ENCODE data around the gene ATP23. TPM values are rescaled to one million over a fixed set of nuclear protein-coding genes. Genes with fewer than 3 reads are reported as not detected.

ATP23 gene
- total and polyA plus RNA-seq, 5 experiments from 2014 or later = 7.3 to 29.1 (median 19.4) TPM

DNA sequence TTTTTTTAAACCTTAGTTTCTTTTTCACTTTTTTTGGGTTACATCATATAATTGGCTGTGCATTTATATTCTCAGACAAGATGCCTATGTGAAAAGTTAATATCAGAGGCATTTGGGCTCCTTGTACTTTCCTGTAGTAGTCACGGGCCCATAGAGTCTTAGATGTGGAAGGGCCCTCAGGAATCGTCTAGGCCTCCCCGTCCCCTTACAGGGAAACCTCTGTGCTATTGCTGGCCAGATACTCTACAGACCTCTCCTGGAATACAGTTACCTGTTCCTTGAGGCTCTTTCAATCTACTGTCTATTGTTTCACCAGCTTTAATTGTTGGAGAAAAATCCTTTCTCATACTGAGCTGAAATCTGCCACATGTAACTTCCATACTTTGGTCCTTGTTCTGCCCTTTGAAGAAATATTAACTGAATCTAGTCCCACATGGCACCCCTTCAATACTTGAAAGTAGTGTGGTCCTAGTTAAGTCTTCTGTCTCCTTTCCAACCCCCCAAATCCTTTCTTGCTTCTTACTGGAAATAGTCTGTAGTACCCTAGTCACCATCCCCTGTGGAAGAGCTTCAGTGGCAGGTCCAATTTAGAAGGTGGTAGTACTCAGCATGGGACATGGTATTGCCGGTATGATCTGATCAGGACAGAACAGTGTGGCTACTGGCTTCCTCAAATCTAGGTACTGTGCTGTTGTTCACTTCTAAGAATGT is 3.1 kb downstream of the ATP23 start:
- peaks cover 20 to 45% (median 43%) of the 10 kb centered on the region in 4 donors for H3K4me1 Mint-ChIP-seq
- H3K4me3 Mint-ChIP-seq = peak overlapping the region in 3 of 10 donors; percentile 7 to 23 (median 23)
- DNase-seq (no peak), ATAC-seq (no peak)
- H3K27me3 Mint-ChIP-seq = no peaks in the 10 kb centered on the region
- no peaks in the 10 kb centered on the region for H3K9me3 Mint-ChIP-seq
- H3K36me3 Mint-ChIP-seq = peaks cover 0 to 23% (median 6%) of the 10 kb centered on the region in 3 donors
- POLR2A ChIA-PET = no interaction called here
- peak overlapping the region in 2 of 10 donors; percentile 12 to 22 for H3K27ac Mint-ChIP-seq

DNA sequence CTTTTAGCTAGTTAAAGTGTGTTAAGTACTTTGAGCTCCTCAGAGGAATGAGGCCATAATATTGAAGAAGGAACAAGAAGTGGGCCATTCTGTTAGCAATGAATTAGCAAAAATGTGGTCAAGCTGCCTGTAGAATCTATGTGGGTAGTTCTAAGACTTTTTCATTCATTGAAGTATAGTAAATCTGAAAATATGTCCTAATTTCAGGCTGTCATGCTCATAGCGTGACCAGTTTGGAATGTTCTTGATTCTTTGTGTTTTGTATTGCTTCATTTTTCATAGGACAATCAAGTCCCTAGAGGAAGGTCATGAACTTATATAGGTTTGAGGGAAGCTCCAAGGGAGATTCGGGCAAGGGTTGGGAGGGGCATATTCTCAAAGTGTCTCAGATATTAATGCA is 11.4 kb downstream of the ATP23 start:
- Mint-ChIP-seq H3K9me3 (peaks cover 0 to 8% (median 0%) of the 10 kb centered on the region in 9 donors), H3K4me1 (peaks cover 0 to 3% (median 0%) of the 10 kb centered on the region in 4 donors), H3K27me3 (no peaks in the 10 kb centered on the region), H3K27ac (no peak overlapping the region), H3K36me3 (peaks cover 33 to 80% (median 63%) of the 10 kb centered on the region in 3 donors), H3K4me3 (no peak overlapping the region)
- POLR2A ChIA-PET = no interaction called here
- ATAC-seq (no peak), DNase-seq (no peak)

DNA sequence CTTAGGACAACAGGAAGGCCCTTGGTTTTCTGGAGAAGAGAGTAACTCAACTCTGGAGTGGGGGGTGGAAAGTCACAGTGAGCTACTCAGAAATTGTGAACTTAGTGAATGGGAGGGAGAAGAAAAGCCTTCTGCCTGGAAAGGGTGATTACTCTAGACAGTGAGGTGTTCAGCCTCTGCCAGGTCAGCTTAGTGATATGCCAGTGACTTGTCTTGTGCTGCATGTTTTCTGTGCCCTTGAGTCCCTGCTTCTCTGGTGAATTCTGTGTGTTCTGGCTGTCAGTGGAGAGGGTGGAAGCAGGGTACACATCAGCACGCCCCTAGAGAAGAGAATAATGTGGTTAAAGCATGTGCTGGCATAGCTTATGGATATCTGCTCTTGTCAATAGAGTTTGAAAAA is 13.4 kb downstream of the ATP23 start:
- Mint-ChIP-seq H3K36me3 (peaks cover 49 to 83% (median 72%) of the 10 kb centered on the region in 3 donors), H3K27ac (no peak overlapping the region), H3K4me1 (peaks cover 0 to 3% (median 0%) of the 10 kb centered on the region in 4 donors), H3K27me3 (no peaks in the 10 kb centered on the region), H3K4me3 (no peak overlapping the region), H3K9me3 (peaks cover 5 to 28% (median 18%) of the 10 kb centered on the region in 9 donors)
- DNase-seq (no peak), ATAC-seq (no peak)
- POLR2A ChIA-PET = no interaction called here

DNA sequence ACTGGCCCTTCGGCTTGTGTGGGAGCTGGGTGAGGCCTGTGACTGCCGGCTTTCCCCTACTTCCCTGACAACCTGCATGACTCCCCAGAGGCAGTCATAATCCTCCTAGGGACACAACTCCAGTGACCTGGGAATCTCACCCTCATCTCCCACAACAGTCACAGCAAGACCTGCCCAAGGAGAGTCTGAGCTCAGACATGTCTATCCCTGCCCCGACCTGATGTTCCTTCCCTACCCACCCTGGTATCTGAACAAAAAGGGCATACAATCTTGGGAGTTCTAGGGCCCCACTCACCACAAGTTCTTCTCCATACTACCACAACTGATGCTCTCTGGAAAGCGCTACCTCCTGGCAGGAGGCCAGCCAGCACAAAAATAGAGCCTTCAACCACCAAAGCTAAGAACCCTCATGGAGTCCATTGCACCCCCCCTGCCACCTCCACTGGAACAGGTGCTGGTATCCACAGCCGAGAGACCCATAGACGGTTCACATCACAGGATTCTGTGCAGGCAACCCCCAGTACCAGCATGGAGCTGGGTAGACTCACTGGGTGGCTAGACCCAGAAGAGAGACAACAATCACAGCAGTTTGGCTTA is 16.8 kb downstream of the ATP23 start:
- no peak for ATAC-seq
- no peak for DNase-seq
- Mint-ChIP-seq H3K4me1 (no peaks in the 10 kb centered on the region), H3K36me3 (peaks cover 55 to 76% (median 72%) of the 10 kb centered on the region in 3 donors), H3K9me3 (peaks cover 23 to 62% (median 49%) of the 10 kb centered on the region in 9 donors), H3K27me3 (no peaks in the 10 kb centered on the region), H3K27ac (no peak overlapping the region), H3K4me3 (no peak overlapping the region)
- POLR2A ChIA-PET = no interaction called here

DNA sequence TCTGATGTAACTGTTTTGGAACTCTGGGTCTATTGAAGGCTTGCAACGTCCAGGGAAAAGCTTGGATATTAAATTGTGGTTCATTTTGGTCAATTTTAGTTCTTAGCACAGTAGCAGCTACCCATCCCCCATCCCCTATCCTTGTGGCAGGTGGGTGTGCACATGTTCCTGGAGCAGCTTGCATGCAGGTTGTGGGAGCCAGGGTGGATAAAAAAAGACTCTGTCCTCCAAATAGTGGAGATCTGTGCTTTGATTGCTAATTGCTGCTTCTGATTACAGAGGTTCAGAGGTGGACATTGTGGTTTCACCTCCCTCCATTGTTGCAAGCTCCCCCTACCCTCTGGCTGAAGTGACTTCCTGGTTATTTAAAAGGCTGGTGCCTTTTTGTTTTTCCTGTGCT is 23.1 kb downstream of the ATP23 start:
- Mint-ChIP-seq H3K4me3 (no peak overlapping the region), H3K27me3 (no peaks in the 10 kb centered on the region), H3K9me3 (peaks cover 31 to 99% (median 65%) of the 10 kb centered on the region in 9 donors), H3K27ac (no peak overlapping the region), H3K36me3 (peaks cover 0 to 44% (median 38%) of the 10 kb centered on the region in 3 donors), H3K4me1 (no peaks in the 10 kb centered on the region)
- ATAC-seq (no peak), DNase-seq (no peak)
- POLR2A ChIA-PET = no interaction called here

DNA sequence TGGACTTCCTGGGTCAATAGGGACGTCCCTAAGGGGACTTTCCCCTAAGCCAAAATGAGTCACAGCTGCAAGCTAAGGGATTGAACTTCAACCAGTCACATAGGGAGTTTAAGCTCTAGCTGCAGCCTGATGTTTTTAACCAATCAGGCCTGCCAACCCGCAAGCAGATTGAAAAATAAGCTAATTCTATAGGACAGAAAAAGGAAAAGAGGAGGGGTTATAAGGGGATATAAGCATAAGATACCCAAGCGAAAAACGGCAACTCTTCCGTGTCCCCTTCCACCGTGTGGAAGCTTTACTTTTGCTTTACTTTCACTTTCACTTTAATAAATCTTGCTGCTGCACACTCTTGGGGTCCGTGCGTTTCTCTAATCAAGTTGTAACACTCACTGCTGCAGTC is 24.4 kb downstream of the ATP23 start:
- ATAC-seq = no peak
- no peak for DNase-seq
- H3K36me3 Mint-ChIP-seq = peaks cover 0 to 39% (median 38%) of the 10 kb centered on the region in 3 donors
- H3K4me3 Mint-ChIP-seq = no peak overlapping the region
- H3K27me3 Mint-ChIP-seq = no peaks in the 10 kb centered on the region
- peaks cover 28 to 96% (median 63%) of the 10 kb centered on the region in 9 donors for H3K9me3 Mint-ChIP-seq
- POLR2A ChIA-PET = no interaction called here
- H3K27ac Mint-ChIP-seq = no peak overlapping the region
- H3K4me1 Mint-ChIP-seq = no peaks in the 10 kb centered on the region

DNA sequence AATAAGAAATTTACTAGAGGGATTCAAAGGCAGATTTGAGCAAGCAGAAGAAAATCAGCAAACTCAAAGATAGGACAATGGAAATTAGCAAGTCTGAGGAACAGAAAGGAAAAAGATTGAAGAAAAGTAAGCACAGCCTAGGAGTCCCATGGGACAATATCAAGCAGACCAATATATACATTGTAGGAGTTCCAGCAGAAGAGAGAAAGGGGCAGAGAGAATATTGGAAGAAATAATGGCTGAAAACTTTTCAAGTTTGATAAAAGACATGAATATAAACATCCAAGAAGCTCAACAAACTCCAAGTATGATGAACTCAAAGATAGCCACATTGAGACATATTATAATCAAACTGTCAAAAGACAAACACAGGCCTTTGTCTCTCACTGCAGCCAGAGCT is 25.2 kb downstream of the ATP23 start:
- Mint-ChIP-seq H3K36me3 (peaks cover 0 to 33% (median 31%) of the 10 kb centered on the region in 3 donors), H3K4me1 (no peaks in the 10 kb centered on the region), H3K27ac (no peak overlapping the region), H3K4me3 (no peak overlapping the region), H3K27me3 (no peaks in the 10 kb centered on the region), H3K9me3 (peaks cover 23 to 88% (median 56%) of the 10 kb centered on the region in 9 donors)
- no peak for DNase-seq
- no peak for ATAC-seq
- POLR2A ChIA-PET = no interaction called here

DNA sequence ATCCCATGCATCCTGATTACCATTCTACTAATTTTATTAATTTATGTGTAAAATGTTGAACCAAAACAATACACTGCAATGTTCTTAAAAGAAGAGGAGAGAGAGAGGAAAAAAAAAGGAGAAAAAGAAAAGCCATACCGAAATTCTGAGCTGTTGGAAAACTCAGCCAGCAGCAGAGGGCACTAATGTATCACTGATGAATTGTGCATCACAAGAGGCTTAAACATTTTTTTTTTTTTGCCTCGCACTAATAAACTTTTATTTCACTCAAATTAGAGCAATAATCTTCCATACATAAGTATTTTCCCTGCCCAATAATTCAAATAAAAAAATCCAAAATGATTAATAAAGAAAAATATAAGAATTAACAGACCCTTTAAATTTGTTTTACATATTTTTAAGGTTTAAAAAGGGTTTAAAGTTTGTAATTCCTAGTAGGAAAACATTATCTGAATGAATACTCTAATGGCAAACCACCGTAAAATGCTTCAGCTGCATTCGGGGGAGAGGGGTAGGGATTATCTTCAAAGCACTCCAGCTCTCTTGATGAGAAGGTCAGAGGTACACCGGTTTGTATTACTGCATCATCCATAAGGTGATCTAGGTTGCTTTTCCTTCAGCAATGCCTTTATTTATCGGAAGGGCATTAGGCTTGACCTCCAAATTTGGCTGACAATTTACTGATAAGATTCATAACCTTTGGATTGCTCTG is 41.9 kb downstream of the ATP23 start:
- Mint-ChIP-seq H3K36me3 (peaks cover 0 to 2% (median 0%) of the 10 kb centered on the region in 3 donors), H3K27me3 (peaks cover 8 to 20% (median 15%) of the 10 kb centered on the region in 5 donors), H3K9me3 (peaks cover 0 to 11% (median 0%) of the 10 kb centered on the region in 9 donors), H3K4me3 (no peak overlapping the region), H3K4me1 (no peaks in the 10 kb centered on the region), H3K27ac (no peak overlapping the region)
- POLR2A ChIA-PET = no interaction called here
- ATAC-seq = no peak
- DNase-seq = peak in 2 of 10 donors; percentile 14 to 20

DNA sequence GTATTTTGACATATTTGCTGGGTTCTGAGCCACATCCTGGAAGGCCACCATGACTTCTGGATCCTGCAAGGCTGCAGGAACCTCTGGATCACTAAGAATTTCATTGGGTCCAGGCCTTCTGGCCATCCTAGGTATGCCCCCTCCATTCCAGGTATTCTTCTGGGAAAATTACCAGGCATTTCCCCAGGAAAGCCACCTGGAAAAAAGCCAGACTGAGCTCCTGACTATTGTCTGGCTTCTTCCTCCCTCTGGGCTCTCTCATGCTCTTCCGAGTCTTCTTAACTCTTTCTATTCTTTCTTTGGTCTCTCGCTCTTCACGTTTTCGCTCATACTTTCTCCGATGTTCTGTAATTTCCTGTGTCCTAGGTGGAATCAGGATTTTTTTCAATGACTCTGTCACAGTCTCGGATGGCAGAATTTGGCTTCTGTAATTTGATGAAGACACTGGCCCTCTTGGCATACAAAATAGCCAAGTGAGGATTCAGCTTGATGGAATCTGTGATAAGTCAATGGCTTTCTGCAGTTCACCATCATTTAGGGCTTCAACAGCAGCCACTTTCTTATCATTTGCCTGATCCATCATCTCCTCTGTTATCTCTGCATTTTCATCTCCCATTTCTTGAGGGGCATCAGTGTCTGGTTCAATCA is 42.6 kb downstream of the ATP23 start:
- POLR2A ChIA-PET = no interaction called here

DNA sequence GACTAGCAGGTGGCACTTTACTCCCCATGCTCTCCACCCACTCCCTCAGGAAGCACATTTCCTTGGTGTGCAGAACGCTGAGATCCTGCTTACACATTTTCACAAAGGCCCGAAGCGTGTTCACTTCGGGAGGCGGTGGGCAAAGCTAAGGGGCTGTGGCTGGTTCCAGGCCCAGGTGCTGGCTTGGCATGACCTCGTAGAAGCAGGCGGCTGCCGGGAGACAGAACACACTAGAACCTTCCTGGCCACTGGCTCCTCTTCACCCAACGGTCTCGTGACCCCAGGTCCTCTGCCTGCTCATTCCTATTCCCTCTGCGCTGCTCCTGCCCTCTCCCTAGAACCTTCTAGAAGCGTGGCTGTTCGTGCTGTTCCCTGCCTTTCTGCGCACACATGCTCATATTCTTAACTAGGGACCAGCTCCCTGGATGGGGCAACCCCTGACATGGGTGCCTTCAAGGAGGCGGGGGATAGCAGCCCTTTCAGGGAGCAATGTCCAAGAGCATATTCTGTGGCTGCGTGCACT is 43.3 kb downstream of the ATP23 start:
- Mint-ChIP-seq H3K4me3 (no peak overlapping the region), H3K9me3 (peaks cover 0 to 6% (median 0%) of the 10 kb centered on the region in 9 donors), H3K36me3 (no peaks in the 10 kb centered on the region), H3K4me1 (peaks cover 0 to 2% (median 0%) of the 10 kb centered on the region in 4 donors), H3K27ac (no peak overlapping the region), H3K27me3 (peaks cover 7 to 20% (median 10%) of the 10 kb centered on the region in 5 donors)
- DNase-seq (no peak), ATAC-seq (no peak)
- POLR2A ChIA-PET = no interaction called here

More for the DNA sequence above, 42.6 kb downstream of the ATP23 start:
- Mint-ChIP-seq H3K9me3 (peaks cover 0 to 11% (median 0%) of the 10 kb centered on the region in 9 donors), H3K4me3 (no peak overlapping the region), H3K4me1 (no peaks in the 10 kb centered on the region), H3K27ac (no peak overlapping the region), H3K27me3 (peaks cover 8 to 20% (median 12%) of the 10 kb centered on the region in 5 donors), H3K36me3 (no peaks in the 10 kb centered on the region)
- ATAC-seq (no peak), DNase-seq (no peak)

DNA sequence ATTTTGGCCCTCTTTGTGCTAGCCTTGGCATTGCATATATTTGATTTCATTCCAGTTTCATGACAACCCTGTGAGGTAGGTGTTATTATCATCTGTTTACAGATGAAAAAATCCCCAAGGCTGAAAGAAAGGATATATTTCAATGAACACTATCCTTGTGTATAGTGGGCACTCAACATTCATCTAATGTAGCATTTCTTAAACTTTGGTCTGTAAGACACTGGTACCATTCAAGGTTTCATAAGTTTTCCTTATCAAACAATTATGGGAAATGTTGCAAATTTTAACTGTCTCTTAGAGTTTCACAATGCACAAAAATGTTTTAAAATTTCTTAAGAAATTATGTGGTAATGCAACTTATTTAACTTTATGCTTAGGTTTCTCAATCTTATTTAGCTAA is 44.3 kb downstream of the ATP23 start:
- peaks cover 0 to 2% (median 0%) of the 10 kb centered on the region in 4 donors for H3K4me1 Mint-ChIP-seq
- ATAC-seq = no peak
- no peak overlapping the region for H3K27ac Mint-ChIP-seq
- no peaks in the 10 kb centered on the region for H3K36me3 Mint-ChIP-seq
- POLR2A ChIA-PET = no interaction called here
- no peak for DNase-seq
- H3K27me3 Mint-ChIP-seq = peaks cover 3 to 15% (median 6%) of the 10 kb centered on the region in 5 donors
- no peaks in the 10 kb centered on the region for H3K9me3 Mint-ChIP-seq
- no peak overlapping the region for H3K4me3 Mint-ChIP-seq

DNA sequence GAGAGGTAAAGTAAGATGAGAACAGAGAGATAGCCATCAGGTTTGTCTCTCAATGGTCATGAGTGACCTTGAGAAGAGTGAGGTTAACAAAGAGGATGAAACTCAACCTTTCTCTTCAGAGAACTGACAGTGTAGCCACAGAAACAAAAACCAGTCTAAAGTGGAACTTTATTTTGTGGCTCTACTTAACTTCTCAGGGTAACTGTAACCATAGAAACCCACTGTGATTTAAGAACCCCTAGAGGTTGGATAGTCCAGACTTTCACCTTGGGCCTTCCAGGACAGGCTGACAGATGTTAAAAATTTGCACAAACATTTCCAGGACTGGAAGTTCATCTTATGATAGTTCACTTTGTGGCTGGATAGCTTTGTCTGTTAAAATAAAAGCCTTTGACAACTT is 48.5 kb downstream of the ATP23 start:
- peaks cover 0 to 8% (median 0%) of the 10 kb centered on the region in 9 donors for H3K9me3 Mint-ChIP-seq
- H3K36me3 Mint-ChIP-seq = peaks cover 0 to 2% (median 0%) of the 10 kb centered on the region in 3 donors
- DNase-seq (no peak), ATAC-seq (no peak)
- H3K27me3 Mint-ChIP-seq = peaks cover under 1 to 6% (median 2%) of the 10 kb centered on the region in 5 donors
- POLR2A ChIA-PET = no interaction called here
- no peak overlapping the region for H3K4me3 Mint-ChIP-seq
- no peak overlapping the region for H3K27ac Mint-ChIP-seq
- H3K4me1 Mint-ChIP-seq = peaks cover 0 to 2% (median 0%) of the 10 kb centered on the region in 4 donors
